Peyer's patch (tissue), 4 donors: ENCODE measurements around the gene PCGF3.

Experiments
- POLR2A ChIP-seq, 2 donors: fragments of 450-650 bp; IDR thresholded peaks; one replicate each; pipeline ENCODE4 v1.5.1; 2017; ENCODE audit warnings: antibody characterized with exemption in 2 of 2, mild to moderate bottlenecking in 2 of 2, moderate library complexity in 2 of 2
- TF ChIP-seq, protein P1 (sequence below), 6 experiments: fragments of 450-650 bp in 4 of 6; fragments of 200-600 bp in 2 of 6; sonication (generic) in 1 of 6; IDR thresholded peaks; one replicate each; pipeline ENCODE4 v1.5.1; 2017 to 2019; ENCODE audit warnings: antibody characterized with exemption in 6 of 6, mild to moderate bottlenecking in 3 of 6, moderate library complexity in 1 of 6

GRCh38 chr4:692771-693554 is 12.7 kb upstream of the PCGF3 start:
- TF ChIP-seq, protein P1, sequence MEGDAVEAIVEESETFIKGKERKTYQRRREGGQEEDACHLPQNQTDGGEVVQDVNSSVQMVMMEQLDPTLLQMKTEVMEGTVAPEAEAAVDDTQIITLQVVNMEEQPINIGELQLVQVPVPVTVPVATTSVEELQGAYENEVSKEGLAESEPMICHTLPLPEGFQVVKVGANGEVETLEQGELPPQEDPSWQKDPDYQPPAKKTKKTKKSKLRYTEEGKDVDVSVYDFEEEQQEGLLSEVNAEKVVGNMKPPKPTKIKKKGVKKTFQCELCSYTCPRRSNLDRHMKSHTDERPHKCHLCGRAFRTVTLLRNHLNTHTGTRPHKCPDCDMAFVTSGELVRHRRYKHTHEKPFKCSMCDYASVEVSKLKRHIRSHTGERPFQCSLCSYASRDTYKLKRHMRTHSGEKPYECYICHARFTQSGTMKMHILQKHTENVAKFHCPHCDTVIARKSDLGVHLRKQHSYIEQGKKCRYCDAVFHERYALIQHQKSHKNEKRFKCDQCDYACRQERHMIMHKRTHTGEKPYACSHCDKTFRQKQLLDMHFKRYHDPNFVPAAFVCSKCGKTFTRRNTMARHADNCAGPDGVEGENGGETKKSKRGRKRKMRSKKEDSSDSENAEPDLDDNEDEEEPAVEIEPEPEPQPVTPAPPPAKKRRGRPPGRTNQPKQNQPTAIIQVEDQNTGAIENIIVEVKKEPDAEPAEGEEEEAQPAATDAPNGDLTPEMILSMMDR (IDR thresholded peaks at IDR 0.05): no peak
- no peak for TF ChIP-seq POLR2A (IDR thresholded peaks at IDR 0.05)
